Activated T-cell treated with anti-CD3 and anti-CD28 coated beads, Interleukin-2, amount 50 U/mL, for 72 hours (primary cell): ENCODE measurements around the gene ACOX1. TPM values are rescaled to one million over a fixed set of nuclear protein-coding genes. Genes with fewer than 3 reads are reported as not detected.
A peak's percentile ranks its signal among the peaks of the same experiment; 100 is the strongest.

Experiments
- ATAC-seq, 2 donors: fragments of 150-1000 bp; cut with Tn5 transposase; replicated peaks in 1 of 2; 2 replicates each; pipeline ENCODE4 v1.10.0; 2021; ENCODE audit warnings: moderate library complexity in 2 of 2, mild to moderate bottlenecking in 1 of 2
- DNase-seq, 2 donors: peaks; one replicate each; pipeline ENCODE4 v3.0.0; 2021 to 2022; ENCODE audit warnings: mixed read lengths in 1 of 2
- H3K27ac Mint-ChIP-seq: one replicate; pipeline ENCODE4 v1.8.0; 2022; ENCODE audit warnings: mild to moderate bottlenecking, moderate library complexity, mixed read lengths
- H3K27me3 Mint-ChIP-seq: one replicate; pipeline ENCODE4 v1.8.0; 2022; ENCODE audit warnings: low read depth, mixed read lengths
- H3K36me3 Mint-ChIP-seq, 2 donors: one replicate each; pipeline ENCODE4 v1.8.0; 2022; ENCODE audit warnings: mixed read lengths in 2 of 2, mild to moderate bottlenecking in 1 of 2; ENCODE audit not compliant: insufficient read depth in 2 of 2
- H3K4me1 Mint-ChIP-seq: one replicate; pipeline ENCODE4 v1.8.0; 2022; ENCODE audit warnings: low read depth, mixed read lengths
- H3K4me3 Mint-ChIP-seq, 2 donors: one replicate each; pipeline ENCODE4 v1.8.0; 2022; ENCODE audit warnings: mild to moderate bottlenecking in 2 of 2, mixed read lengths in 2 of 2, moderate library complexity in 2 of 2
- H3K9me3 Mint-ChIP-seq, 2 donors: one replicate each; pipeline ENCODE4 v1.8.0; 2022; ENCODE audit warnings: mixed read lengths in 2 of 2
- total RNA-seq, 2 donors: library from RNA; stranded (reverse); gene quantifications; one replicate each; pipeline ENCODE4 v1.2.3, GENCODE V29; 2022

The ACOX1 gene
- total RNA-seq, 2 donors from 2014 or later: 28.2 to 28.6 TPM

- H3K27ac Mint-ChIP-seq: no peak overlapping the region
- no peak overlapping the region for H3K4me3 Mint-ChIP-seq
These were observed 68.3 kb downstream of the ACOX1 start for GRCh38 chr17:75910699-75911098.

DNA sequence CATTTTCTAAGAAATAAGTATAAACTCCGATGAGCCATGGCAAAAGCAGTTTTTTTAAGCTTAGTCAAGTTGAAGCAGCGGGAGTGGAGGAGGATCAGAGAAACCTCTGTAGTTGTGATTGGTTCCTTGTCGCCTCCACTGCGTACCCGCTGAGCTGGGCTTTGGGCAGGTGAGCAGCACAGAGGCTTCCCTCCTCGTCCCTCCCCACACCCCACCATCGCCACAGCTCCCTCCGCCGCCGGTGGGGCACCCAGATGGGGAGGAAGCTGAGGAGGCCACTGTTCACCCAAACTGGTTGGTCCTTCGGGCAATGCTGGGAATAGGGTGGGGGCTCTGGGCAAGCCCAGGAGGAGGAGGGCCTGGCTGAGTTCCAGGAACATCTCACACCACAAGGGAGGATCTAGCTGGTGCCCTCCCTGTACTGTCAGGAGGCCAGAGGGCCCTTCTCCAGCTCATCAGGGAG is 69.1 kb downstream of the ACOX1 start:
- H3K36me3 Mint-ChIP-seq: peaks cover 0 to 2% of the 10 kb centered on the region in 2 donors
- no peaks in the 10 kb centered on the region for H3K9me3 Mint-ChIP-seq
- ATAC-seq: no peak
- no peak for DNase-seq
- H3K27ac Mint-ChIP-seq: no peak overlapping the region
- H3K4me1 Mint-ChIP-seq: peaks cover 10% of the 10 kb centered on the region
- no peak overlapping the region for H3K4me3 Mint-ChIP-seq
- H3K27me3 Mint-ChIP-seq: no peaks in the 10 kb centered on the region

More at GRCh38 chr17:75910699-75911098, 68.3 kb downstream of the ACOX1 start:
- H3K4me1 Mint-ChIP-seq: peaks cover 7% of the 10 kb centered on the region
- peaks cover 0 to 3% of the 10 kb centered on the region in 2 donors for H3K36me3 Mint-ChIP-seq
- H3K27me3 Mint-ChIP-seq: no peaks in the 10 kb centered on the region
- DNase-seq (no peak), ATAC-seq (no peak)
- no peaks in the 10 kb centered on the region for H3K9me3 Mint-ChIP-seq

- DNase-seq (no peak), ATAC-seq (no peak)
- no peaks in the 10 kb centered on the region for H3K36me3 Mint-ChIP-seq
- H3K27me3 Mint-ChIP-seq: no peaks in the 10 kb centered on the region
- peaks cover 10% of the 10 kb centered on the region for H3K4me1 Mint-ChIP-seq
- no peak overlapping the region for H3K27ac Mint-ChIP-seq
- no peak overlapping the region for H3K4me3 Mint-ChIP-seq
- no peaks in the 10 kb centered on the region for H3K9me3 Mint-ChIP-seq
These were observed 69.7 kb downstream of the ACOX1 start for GRCh38 chr17:75909051-75909811.

DNA sequence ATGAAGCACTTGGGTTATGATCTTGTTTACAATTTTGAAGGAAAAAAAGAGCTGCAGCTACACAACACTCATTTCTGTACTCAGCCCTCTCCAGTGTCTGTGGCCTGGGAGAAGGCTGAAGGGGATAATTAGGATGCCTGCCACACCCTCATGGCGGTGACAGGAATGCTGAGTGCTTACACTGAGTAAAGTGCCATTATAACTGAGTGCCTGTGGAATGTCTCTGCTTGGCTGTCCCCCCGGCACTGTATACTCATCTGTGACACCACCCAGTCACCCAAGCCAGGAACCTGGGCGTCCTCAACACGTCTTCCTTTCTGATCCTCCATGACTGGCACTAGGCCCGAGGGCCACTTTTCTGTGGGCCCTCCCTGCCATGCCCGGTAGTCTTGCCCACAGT is 70.8 kb downstream of the ACOX1 start:
- DNase-seq: no peak
- Mint-ChIP-seq H3K36me3 (peaks cover 0 to 2% of the 10 kb centered on the region in 2 donors), H3K4me3 (no peak overlapping the region), H3K27ac (no peak overlapping the region), H3K27me3 (no peaks in the 10 kb centered on the region), H3K4me1 (peaks cover 20% of the 10 kb centered on the region), H3K9me3 (no peaks in the 10 kb centered on the region)
- ATAC-seq: no peak

DNA sequence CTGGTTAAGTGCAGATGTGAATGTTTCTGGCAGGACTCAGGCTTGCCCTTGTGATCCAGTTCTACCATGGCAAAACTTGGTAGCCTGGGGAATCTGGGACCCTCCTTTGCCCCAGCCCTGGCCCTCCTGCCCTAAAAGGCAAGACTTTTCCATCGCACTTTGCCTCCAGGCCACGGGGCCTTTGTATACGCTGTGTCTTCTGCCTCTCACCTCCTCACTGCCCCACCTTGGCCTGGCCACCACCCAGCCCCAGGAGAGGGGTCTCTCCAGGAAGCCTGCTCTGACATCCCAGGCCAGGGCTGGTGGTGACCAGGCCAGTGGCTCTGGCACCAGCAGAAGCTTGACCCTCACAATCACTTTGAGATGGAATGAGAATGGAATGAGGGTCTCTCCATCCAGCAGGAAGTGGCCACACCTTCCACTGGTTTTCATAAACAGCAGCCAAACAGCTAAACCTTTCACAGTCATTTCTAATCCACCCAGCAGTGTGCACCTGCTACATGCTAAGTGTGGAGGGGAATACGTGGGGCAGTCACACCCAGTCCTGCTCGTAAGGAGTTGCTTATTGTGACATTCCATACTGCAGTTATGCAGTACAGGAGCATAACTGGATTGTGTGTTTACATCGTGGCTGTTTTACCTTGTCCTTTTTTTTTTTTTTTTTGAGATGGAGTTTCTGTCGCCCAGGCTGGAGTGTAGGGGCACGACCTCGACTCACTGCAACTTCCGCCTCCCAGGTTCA is 72.7 kb downstream of the ACOX1 start:
- Mint-ChIP-seq H3K27ac (no peak overlapping the region), H3K4me3 (peak overlapping the region; percentile 36 to 51), H3K36me3 (peaks cover 0 to 2% of the 10 kb centered on the region in 2 donors), H3K9me3 (no peaks in the 10 kb centered on the region), H3K27me3 (no peaks in the 10 kb centered on the region), H3K4me1 (peaks cover 23% of the 10 kb centered on the region)
- ATAC-seq: no peak
- no peak for DNase-seq

- peak; percentile 97 to 99 for DNase-seq
- Mint-ChIP-seq H3K36me3 (peaks cover 2 to 4% of the 10 kb centered on the region in 2 donors), H3K4me1 (peaks cover 23% of the 10 kb centered on the region), H3K9me3 (no peaks in the 10 kb centered on the region), H3K27me3 (no peaks in the 10 kb centered on the region), H3K4me3 (peak within 1 kb of the TSS; percentile 96 to 97), H3K27ac (peak within 1 kb of the TSS; percentile 88)
- ATAC-seq: peak; percentile 98 to 99
These were observed 74.0 kb downstream of the ACOX1 start, which contains the start of gene MRPL38 for GRCh38 chr17:75904749-75905521. TSS of gene MRPL38 (minus strand) at chr17:75904884. CDS start at chr17:75904875, 9 bp downstream.

- H3K4me3 Mint-ChIP-seq: no peak overlapping the region
- H3K9me3 Mint-ChIP-seq: no peaks in the 10 kb centered on the region
- H3K27me3 Mint-ChIP-seq: no peaks in the 10 kb centered on the region
- ATAC-seq (no peak), DNase-seq (no peak)
- H3K36me3 Mint-ChIP-seq: peaks cover 4 to 8% of the 10 kb centered on the region in 2 donors
- no peak overlapping the region for H3K27ac Mint-ChIP-seq
- H3K4me1 Mint-ChIP-seq: peaks cover 27% of the 10 kb centered on the region
These were observed 76.6 kb downstream of the ACOX1 start for GRCh38 chr17:75902406-75902805.

- Mint-ChIP-seq H3K27me3 (no peaks in the 10 kb centered on the region), H3K9me3 (no peaks in the 10 kb centered on the region), H3K4me1 (peaks cover 30% of the 10 kb centered on the region), H3K4me3 (no peak overlapping the region), H3K36me3 (peaks cover 4 to 8% of the 10 kb centered on the region in 2 donors), H3K27ac (no peak overlapping the region)
- DNase-seq (no peak), ATAC-seq (no peak)
These were observed 77.2 kb downstream of the ACOX1 start for GRCh38 chr17:75901727-75902126.

DNA sequence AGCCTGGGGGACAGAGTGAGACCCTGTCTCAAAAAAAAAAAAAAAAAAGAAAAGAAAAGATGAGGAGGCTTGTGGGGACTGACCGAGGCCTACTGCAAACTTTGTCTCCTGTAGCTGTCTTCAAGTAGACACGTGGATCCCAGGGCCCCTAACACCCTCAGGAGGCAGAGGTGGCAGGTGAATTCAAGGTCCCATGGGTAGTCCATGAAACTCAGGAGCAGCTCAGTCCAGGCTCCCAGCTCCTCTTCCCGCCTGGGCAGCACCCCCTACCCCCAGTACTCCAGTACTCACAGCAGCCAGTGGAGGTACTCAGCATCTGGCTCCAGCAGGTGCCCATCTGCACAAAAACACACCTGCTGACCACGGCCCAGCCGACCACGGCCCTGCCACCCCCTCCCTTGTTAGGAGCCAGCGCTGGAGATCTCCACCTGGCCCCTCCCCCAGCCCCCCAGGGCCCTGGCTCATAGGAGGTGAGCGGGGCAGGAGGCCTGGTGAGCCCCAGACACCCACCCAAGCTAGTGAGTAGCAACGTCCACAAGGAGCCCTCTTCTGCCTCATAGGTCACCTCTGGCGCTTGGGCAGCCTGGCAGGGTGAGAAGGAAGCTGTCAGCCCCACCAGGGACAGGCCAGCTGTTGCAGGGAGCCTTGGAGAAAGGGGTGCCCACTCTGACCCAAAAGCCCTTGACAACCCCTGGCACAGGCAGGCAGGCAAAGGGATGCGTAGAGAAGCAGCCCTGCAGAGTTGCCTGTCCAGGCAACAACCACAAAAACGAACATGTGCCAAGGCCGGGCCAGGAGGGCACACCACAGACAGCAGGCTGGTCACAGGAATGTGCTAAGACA is 78.1 kb downstream of the ACOX1 start:
- DNase-seq (no peak), ATAC-seq (no peak)
- Mint-ChIP-seq H3K36me3 (peaks cover 4 to 8% of the 10 kb centered on the region in 2 donors), H3K9me3 (no peaks in the 10 kb centered on the region), H3K4me1 (peaks cover 26% of the 10 kb centered on the region), H3K27me3 (no peaks in the 10 kb centered on the region), H3K27ac (no peak overlapping the region), H3K4me3 (no peak overlapping the region)

- no peaks in the 10 kb centered on the region for H3K27me3 Mint-ChIP-seq
- H3K4me3 Mint-ChIP-seq: no peak overlapping the region
- peaks cover 4 to 8% of the 10 kb centered on the region in 2 donors for H3K36me3 Mint-ChIP-seq
- peaks cover 30% of the 10 kb centered on the region for H3K4me1 Mint-ChIP-seq
- no peak overlapping the region for H3K27ac Mint-ChIP-seq
- no peak for DNase-seq
- ATAC-seq: no peak
- H3K9me3 Mint-ChIP-seq: no peaks in the 10 kb centered on the region
These were observed 79.0 kb downstream of the ACOX1 start for GRCh38 chr17:75899767-75900468.

GRCh38 chr17:75899353-75899752 is 79.6 kb downstream of the ACOX1 start:
- no peak overlapping the region for H3K4me3 Mint-ChIP-seq
- no peak overlapping the region for H3K27ac Mint-ChIP-seq

DNA sequence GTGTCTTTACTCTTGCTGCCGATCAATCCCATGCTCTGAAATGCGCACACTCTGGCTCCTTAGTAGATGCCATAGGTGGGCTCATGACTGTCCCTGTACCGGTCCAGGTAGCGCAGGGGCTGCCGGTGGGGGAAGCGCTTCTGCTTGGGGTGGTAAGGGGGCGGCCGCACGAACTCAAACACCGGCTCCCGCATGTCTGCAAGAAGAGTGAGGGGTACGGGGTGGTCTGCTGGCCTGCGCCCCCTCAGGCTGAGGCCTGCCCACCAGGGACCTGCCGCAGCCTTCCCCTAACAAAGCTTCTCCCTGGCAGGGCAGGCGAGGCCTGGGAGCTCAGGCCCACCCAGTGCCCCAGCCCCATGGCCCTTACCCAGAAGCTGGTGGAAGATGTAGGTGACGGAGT is 80.2 kb downstream of the ACOX1 start:
- Mint-ChIP-seq H3K27ac (no peak overlapping the region), H3K36me3 (peaks cover 2 to 8% of the 10 kb centered on the region in 2 donors), H3K9me3 (no peaks in the 10 kb centered on the region), H3K4me3 (no peak overlapping the region), H3K27me3 (no peaks in the 10 kb centered on the region), H3K4me1 (peaks cover 36% of the 10 kb centered on the region)
- ATAC-seq (no peak), DNase-seq (no peak)

More at GRCh38 chr17:75899353-75899752, 79.6 kb downstream of the ACOX1 start:
- H3K4me1 Mint-ChIP-seq: peaks cover 34% of the 10 kb centered on the region
- ATAC-seq (no peak), DNase-seq (no peak)
- H3K27me3 Mint-ChIP-seq: no peaks in the 10 kb centered on the region
- H3K36me3 Mint-ChIP-seq: peaks cover 4 to 8% of the 10 kb centered on the region in 2 donors
- H3K9me3 Mint-ChIP-seq: no peaks in the 10 kb centered on the region
